Chondrocyte (in vitro differentiated cells): ENCODE measurements around the gene SNX32. TPM values are rescaled to one million over a fixed set of nuclear protein-coding genes. Genes with fewer than 3 reads are reported as not detected.

Experiments
- DNase-seq: peaks from one replicate; pipeline ENCODE4 v3.0.0; 2021; ENCODE audit warnings: mixed read lengths, low spot score
- H3K27ac Mint-ChIP-seq: one replicate; pipeline ENCODE4 v1.8.0; 2021; ENCODE audit warnings: mild to moderate bottlenecking, moderate library complexity, mixed read lengths; ENCODE audit not compliant: unreplicated experiment
- H3K27me3 Mint-ChIP-seq: 2 replicates; pipeline ENCODE4 v1.8.0; 2021; ENCODE audit warnings: low read depth, mixed read lengths
- H3K36me3 Mint-ChIP-seq: 2 replicates; pipeline ENCODE4 v1.8.0; 2021; ENCODE audit warnings: low read depth, mixed read lengths
- H3K4me1 Mint-ChIP-seq: 2 replicates; pipeline ENCODE4 v1.8.0; 2021; ENCODE audit warnings: low read depth, mild to moderate bottlenecking, mixed read lengths
- H3K4me3 Mint-ChIP-seq: one replicate; pipeline ENCODE4 v1.8.0; 2021; ENCODE audit warnings: mild to moderate bottlenecking, moderate library complexity, mixed read lengths; ENCODE audit not compliant: unreplicated experiment
- H3K9me3 Mint-ChIP-seq: 2 replicates; pipeline ENCODE4 v1.8.0; 2021; ENCODE audit warnings: low read depth, mixed read lengths
- CTCF ChIP-seq: fragments of 200-600 bp; sonication (generic); IDR thresholded peaks from 2 replicates; pipeline ENCODE4 v1.5.0; 2021; ENCODE audit warnings: antibody characterized with exemption, mild to moderate bottlenecking, moderate library complexity
- total RNA-seq: library from RNA; stranded (reverse); gene quantifications from 3 replicates; pipeline ENCODE4 v1.2.1, GENCODE V29; 2021

Gene SNX32
- total RNA-seq, 1 donor from 2014 or later = 0.80 TPM

- DNase-seq = no peak
- no peak overlapping the region for H3K27ac Mint-ChIP-seq
- no peaks in the 10 kb centered on the region for H3K9me3 Mint-ChIP-seq
- no peaks in the 10 kb centered on the region for H3K27me3 Mint-ChIP-seq
- no peak for TF ChIP-seq CTCF
- no peak overlapping the region for H3K4me3 Mint-ChIP-seq
- H3K36me3 Mint-ChIP-seq = peaks cover 20% of the 10 kb centered on the region
- H3K4me1 Mint-ChIP-seq = peaks cover 46% of the 10 kb centered on the region
These were observed 52.2 kb downstream of the SNX32 start for GRCh38 chr11:65885808-65886536.

GRCh38 chr11:65886826-65887722, 53.3 kb downstream of the SNX32 start:
- H3K9me3 Mint-ChIP-seq = no peaks in the 10 kb centered on the region
- H3K27ac Mint-ChIP-seq = no peak overlapping the region
- no peaks in the 10 kb centered on the region for H3K27me3 Mint-ChIP-seq
- DNase-seq = no peak
- no peak for TF ChIP-seq CTCF
- H3K4me3 Mint-ChIP-seq = peak overlapping the region; percentile 99
- peaks cover 50% of the 10 kb centered on the region for H3K4me1 Mint-ChIP-seq
- peaks cover 20% of the 10 kb centered on the region for H3K36me3 Mint-ChIP-seq

- no peak for TF ChIP-seq CTCF
- Mint-ChIP-seq H3K36me3 (peaks cover 19% of the 10 kb centered on the region), H3K4me3 (peak overlapping the region; percentile 99), H3K4me1 (peaks cover 57% of the 10 kb centered on the region), H3K27ac (peak overlapping the region; percentile 99), H3K9me3 (no peaks in the 10 kb centered on the region), H3K27me3 (no peaks in the 10 kb centered on the region)
- DNase-seq = no peak
These were observed 54.0 kb downstream of the SNX32 start for GRCh38 chr11:65887723-65888162.

GRCh38 chr11:65888163-65888814, 54.5 kb downstream of the SNX32 start, which contains the start of gene FIBP:
Gene FIBP (minus strand): TSS chr11:65888471. CDS start chr11:65888418, 53 bp downstream.
- peak; percentile 84 for TF ChIP-seq CTCF
- Mint-ChIP-seq H3K9me3 (no peaks in the 10 kb centered on the region), H3K4me3 (peak within 1 kb of the TSS; percentile 99), H3K36me3 (peaks cover 19% of the 10 kb centered on the region), H3K27ac (peak within 1 kb of the TSS; percentile 99), H3K27me3 (no peaks in the 10 kb centered on the region), H3K4me1 (peaks cover 61% of the 10 kb centered on the region)
- DNase-seq = peak; percentile 97
